ENCODE results near the gene CFAP77. TPM values are rescaled to one million over a fixed set of nuclear protein-coding genes. Genes with fewer than 3 reads are reported as not detected.
"Not testable (repeated sequence)": the region's sequence is repeated elsewhere in the genome, so short reads cannot be mapped to it uniquely, and the experiment has no call there.

CFAP77 gene
- not detected for total RNA-seq

DNA sequence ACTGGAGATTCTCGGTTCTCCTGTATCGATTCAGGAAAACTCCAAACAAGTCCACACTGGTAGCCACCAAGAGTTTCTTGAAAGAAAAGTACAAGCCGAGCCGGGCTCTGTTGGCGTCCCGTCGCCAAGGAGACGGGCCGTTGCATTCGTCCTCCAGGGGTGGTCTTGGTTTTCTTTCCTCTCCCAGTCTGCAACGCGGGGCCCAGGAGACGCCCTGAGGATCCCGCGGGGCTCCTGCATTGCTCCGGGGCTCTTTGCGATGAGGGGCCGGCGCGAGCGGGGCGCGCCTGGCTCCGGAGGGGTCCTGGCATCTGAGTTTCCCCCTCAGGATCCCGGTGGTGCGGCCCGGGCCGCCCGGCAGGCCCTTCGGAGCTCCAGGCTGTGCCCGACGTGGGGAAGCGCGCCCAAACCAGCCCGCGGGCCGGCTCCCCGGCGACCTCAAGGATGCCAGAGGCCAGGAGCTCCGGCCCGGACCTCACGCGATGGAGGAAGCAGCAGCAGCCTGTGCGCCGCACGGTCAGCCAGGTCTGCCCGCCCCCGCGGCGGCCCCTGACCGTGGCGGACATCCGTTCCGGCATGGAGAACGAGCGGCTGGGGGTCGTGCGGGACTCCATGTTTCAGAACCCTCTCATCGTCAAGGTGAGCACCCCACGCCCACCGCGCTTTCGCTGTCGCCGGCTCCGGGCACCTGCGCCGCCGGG is at the start of gene CFAP77:
TSS of gene CFAP77 (plus strand) at position 384 of the 701 bp plus-strand sequence. CDS start at position 445, 61 bp downstream.
- DNase-seq, result peak; percentile 40
- peak within 1 kb of the TSS; percentile 54 for H3K4me3 Mint-ChIP-seq
- POLR2A ChIA-PET, result no interaction called here
- H3K36me3 Mint-ChIP-seq, result no peaks in the 10 kb centered on the region
- H3K27me3 Mint-ChIP-seq, result peaks cover 39% of the 10 kb centered on the region
- peaks cover 38% of the 10 kb centered on the region for H3K4me1 Mint-ChIP-seq (ENCODE audit: low read depth)
- intact Hi-C loops (cut with micrococcal nuclease), result loop anchor here (5.0 to 10.0 kb wide), 3 partner anchors 262 to 535 kb away; partner anchors contain the start of genes GTF3C4 and TSC1
- H3K9me3 Mint-ChIP-seq, result no peaks in the 10 kb centered on the region
- H3K27ac Mint-ChIP-seq, result no peak within 1 kb of the TSS
- CTCF ChIA-PET, result no interaction called here

GRCh38 chr9:132364068-132364467 is 45.9 kb upstream of the CFAP77 start:
- Mint-ChIP-seq H3K27me3 (no peaks in the 10 kb centered on the region), H3K4me1 (ENCODE audit: low read depth) (no peaks in the 10 kb centered on the region), H3K36me3 (no peaks in the 10 kb centered on the region), H3K4me3 (no peak overlapping the region), H3K27ac (no peak overlapping the region), H3K9me3 (no peaks in the 10 kb centered on the region)
- CTCF ChIA-PET, result no interaction called here
- POLR2A ChIA-PET, result no interaction called here
- intact Hi-C loops (cut with micrococcal nuclease), result no loop called here
- no peak for DNase-seq

GRCh38 chr9:132365986-132366385 is 44.0 kb upstream of the CFAP77 start:
- Mint-ChIP-seq H3K4me3 (no peak overlapping the region), H3K4me1 (ENCODE audit: low read depth) (no peaks in the 10 kb centered on the region), H3K27me3 (no peaks in the 10 kb centered on the region), H3K27ac (no peak overlapping the region), H3K9me3 (no peaks in the 10 kb centered on the region), H3K36me3 (no peaks in the 10 kb centered on the region)
- DNase-seq, result no peak
- POLR2A ChIA-PET, result no interaction called here
- CTCF ChIA-PET, result no interaction called here
- intact Hi-C loops (cut with micrococcal nuclease), result no loop called here

GRCh38 chr9:132366481-132366880 is 43.5 kb upstream of the CFAP77 start:
- Mint-ChIP-seq H3K4me3 (no peak overlapping the region), H3K27ac (no peak overlapping the region), H3K4me1 (ENCODE audit: low read depth) (no peaks in the 10 kb centered on the region), H3K27me3 (no peaks in the 10 kb centered on the region), H3K36me3 (peaks cover 1% of the 10 kb centered on the region), H3K9me3 (no peaks in the 10 kb centered on the region)
- ChIA-PET POLR2A (no interaction called here), CTCF (no interaction called here)
- intact Hi-C loops (cut with micrococcal nuclease), result no loop called here
- DNase-seq, result no peak

DNA sequence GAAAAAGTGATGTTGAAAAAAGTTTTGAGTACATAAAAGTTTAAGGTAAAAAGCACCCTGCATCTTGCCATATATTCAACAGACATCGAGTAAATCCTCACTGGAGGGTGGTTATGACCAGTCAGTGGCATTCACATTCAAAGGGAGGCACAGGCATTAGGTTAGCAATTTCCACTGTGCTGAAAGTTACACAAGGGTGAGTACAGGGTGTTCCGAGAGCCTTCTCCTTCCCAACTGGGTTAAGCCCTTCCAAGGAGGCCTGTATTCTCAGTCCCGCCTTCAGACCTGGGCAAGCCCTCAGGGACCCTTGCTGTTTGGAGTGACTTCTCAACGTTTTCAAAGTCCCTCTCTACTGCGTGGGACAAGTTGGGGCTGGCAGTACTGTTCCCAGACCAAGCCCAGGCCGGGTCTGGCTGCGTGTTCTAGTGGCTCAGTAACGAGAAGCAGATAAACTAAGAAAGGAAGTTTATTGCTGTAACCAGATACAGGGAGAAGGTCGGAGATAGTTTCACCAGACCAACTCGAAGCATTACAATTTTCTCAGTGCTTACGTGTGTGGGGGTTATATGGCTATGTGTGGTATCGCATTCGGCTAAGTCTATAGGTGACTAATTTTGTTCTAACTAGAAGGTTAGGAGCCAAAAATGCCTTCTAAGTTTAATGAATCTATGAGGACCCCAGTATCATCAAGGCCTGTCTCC is 42.2 kb upstream of the CFAP77 start:
- peaks cover 6% of the 10 kb centered on the region for H3K4me1 Mint-ChIP-seq (ENCODE audit: low read depth)
- no peak overlapping the region for H3K27ac Mint-ChIP-seq
- no peaks in the 10 kb centered on the region for H3K9me3 Mint-ChIP-seq
- no peak overlapping the region for H3K4me3 Mint-ChIP-seq
- intact Hi-C loops (cut with micrococcal nuclease), result no loop called here
- H3K27me3 Mint-ChIP-seq, result no peaks in the 10 kb centered on the region
- H3K36me3 Mint-ChIP-seq, result peaks cover 1% of the 10 kb centered on the region
- POLR2A ChIA-PET, result no interaction called here
- CTCF ChIA-PET, result interaction anchor here (0.8 kb wide), 1 partner anchor 107 kb away, joined by 3 read pairs; no protein-coding TSS in a partner anchor
- DNase-seq, result no peak

- intact Hi-C loops (cut with micrococcal nuclease), result no loop called here
- no peak overlapping the region for H3K27ac Mint-ChIP-seq
- ChIA-PET POLR2A (interaction anchor here (0.5 kb wide), 1 partner anchor 35 kb away, joined by 3 read pairs; no protein-coding TSS in a partner anchor), CTCF (no interaction called here)
- H3K27me3 Mint-ChIP-seq, result no peaks in the 10 kb centered on the region
- no peak for DNase-seq
- no peaks in the 10 kb centered on the region for H3K9me3 Mint-ChIP-seq
- no peak overlapping the region for H3K4me3 Mint-ChIP-seq
- H3K4me1 Mint-ChIP-seq (ENCODE audit: low read depth), result peaks cover 15% of the 10 kb centered on the region
- peaks cover 2% of the 10 kb centered on the region for H3K36me3 Mint-ChIP-seq
Observed at GRCh38 chr9:132369421-132369820, 40.6 kb upstream of the CFAP77 start.

DNA sequence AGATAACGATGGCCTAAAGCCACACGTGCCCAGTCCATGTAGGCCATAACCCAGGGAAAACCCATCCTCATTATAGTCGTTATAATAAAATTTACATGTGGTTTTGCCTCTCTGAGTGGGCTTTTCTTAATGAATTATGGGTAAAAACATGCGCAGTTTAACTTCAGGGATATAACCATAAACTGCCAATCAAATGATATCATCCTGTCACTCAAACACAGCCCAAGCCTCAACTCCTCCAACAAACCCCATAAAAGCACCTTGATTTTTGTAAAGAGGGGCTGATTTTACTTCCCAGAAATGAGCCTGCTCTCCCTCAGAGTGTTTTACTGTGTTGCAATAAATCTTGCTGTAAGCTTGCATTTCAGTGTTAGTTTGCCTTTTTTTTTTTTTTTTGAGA is 39.4 kb upstream of the CFAP77 start:
- intact Hi-C loops (cut with micrococcal nuclease), result no loop called here
- Mint-ChIP-seq H3K36me3 (peaks cover 9% of the 10 kb centered on the region), H3K4me3 (no peak overlapping the region), H3K9me3 (no peaks in the 10 kb centered on the region), H3K27ac (no peak overlapping the region), H3K4me1 (ENCODE audit: low read depth) (peaks cover 15% of the 10 kb centered on the region), H3K27me3 (no peaks in the 10 kb centered on the region)
- ChIA-PET POLR2A (no interaction called here), CTCF (interaction anchor here (0.6 kb wide), 1 partner anchor 44 kb away, joined by 5 read pairs; no protein-coding TSS in a partner anchor)
- DNase-seq, result no peak

DNA sequence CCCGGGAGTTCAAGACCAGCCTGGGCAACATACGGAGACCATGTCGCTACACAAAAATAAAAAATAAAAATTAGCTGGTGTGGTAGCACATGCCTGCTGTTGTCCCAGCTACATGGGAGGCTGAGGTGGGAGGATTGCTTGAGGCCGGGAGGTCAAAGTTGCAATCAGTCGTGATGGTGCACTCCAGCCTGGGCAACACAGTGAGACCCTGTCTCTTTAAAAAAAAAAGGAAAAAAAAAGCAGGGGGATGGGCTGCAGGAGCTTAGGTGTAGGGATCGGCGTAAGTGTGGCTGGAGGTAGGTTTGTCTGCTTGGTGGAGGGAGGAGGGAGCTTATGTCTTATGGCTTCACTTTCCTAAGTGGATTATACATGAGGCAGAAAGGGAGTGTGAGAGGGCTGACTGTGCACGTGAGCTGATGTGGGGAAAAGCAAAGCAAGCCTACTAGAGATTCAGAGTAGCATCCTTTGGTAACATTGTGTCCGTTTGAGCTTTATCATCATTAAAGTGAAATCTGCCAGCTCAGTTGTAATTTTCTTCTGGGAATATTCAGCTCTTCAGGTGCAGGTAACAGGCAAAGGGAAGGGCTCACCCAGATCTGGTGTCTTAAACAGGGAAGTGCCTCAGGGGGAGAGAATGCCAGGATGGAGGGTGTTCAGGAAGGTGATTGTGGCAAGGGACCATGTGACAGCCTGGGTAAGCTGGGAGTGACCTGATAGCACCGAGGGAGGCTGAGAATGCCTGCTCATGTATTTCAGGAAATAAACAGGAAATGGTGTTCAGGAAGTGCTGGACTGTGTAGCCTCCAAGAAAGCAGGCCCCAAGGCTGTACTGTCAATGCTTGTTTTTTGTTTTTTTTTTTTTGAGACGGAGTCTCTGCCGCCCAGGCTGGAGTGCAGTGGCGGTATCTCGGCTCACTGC is 37.6 kb upstream of the CFAP77 start:
- Mint-ChIP-seq H3K36me3 (peaks cover 17% of the 10 kb centered on the region), H3K4me3 (no peak overlapping the region), H3K27me3 (no peaks in the 10 kb centered on the region), H3K27ac (peak overlapping the region; percentile 6), H3K9me3 (no peaks in the 10 kb centered on the region), H3K4me1 (ENCODE audit: low read depth) (peaks cover 15% of the 10 kb centered on the region)
- POLR2A ChIA-PET, result interaction anchor here (0.6 to 1.1 kb wide), 4 partner anchors 18 to 268 kb away, joined by 3 to 5 read pairs (median 4); partner anchors contain the start of gene SETX
- no peak for DNase-seq
- CTCF ChIA-PET, result interaction anchor here (1.1 kb wide), 1 partner anchor 113 kb away, joined by 4 read pairs; no protein-coding TSS in a partner anchor
- intact Hi-C loops (cut with micrococcal nuclease), result loop anchor here (1.0 kb wide), 1 partner anchor 22 kb away; no protein-coding TSS in a partner anchor

DNA sequence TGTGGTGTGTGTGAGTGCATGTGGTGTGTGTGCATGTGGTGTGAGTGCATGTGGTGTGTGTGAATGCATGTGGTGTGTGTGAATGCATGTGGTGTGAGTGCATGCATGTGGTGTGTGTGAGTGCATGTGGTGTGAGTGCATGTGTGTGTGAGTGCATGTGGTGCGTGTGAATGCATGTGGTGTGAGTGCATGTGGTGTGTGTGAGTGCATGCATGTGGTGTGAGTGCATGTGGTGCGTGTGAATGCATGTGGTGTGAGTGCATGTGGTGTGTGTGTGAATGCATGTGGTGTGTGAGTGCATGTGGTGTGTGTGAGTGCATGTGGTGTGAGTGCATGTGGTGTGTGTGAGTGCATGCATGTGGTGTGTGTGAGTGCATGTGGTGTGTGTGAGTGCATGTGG is 32.2 kb upstream of the CFAP77 start:
- H3K9me3 Mint-ChIP-seq; H3K27ac Mint-ChIP-seq; H3K27me3 Mint-ChIP-seq; POLR2A ChIA-PET; intact Hi-C loops (cut with micrococcal nuclease); DNase-seq; H3K4me3 Mint-ChIP-seq; CTCF ChIA-PET: not testable (repeated sequence)
- H3K4me1 Mint-ChIP-seq (ENCODE audit: low read depth), result peaks cover 19% of the 10 kb centered on the region
- H3K36me3 Mint-ChIP-seq, result peaks cover 21% of the 10 kb centered on the region

- H3K36me3 Mint-ChIP-seq, result peaks cover 25% of the 10 kb centered on the region
- CTCF ChIA-PET; H3K9me3 Mint-ChIP-seq; H3K27me3 Mint-ChIP-seq; DNase-seq; H3K27ac Mint-ChIP-seq; H3K4me3 Mint-ChIP-seq; POLR2A ChIA-PET; intact Hi-C loops (cut with micrococcal nuclease): not testable (repeated sequence)
- peaks cover 20% of the 10 kb centered on the region for H3K4me1 Mint-ChIP-seq (ENCODE audit: low read depth)
Observed at GRCh38 chr9:132378416-132378815, 31.6 kb upstream of the CFAP77 start.

DNA sequence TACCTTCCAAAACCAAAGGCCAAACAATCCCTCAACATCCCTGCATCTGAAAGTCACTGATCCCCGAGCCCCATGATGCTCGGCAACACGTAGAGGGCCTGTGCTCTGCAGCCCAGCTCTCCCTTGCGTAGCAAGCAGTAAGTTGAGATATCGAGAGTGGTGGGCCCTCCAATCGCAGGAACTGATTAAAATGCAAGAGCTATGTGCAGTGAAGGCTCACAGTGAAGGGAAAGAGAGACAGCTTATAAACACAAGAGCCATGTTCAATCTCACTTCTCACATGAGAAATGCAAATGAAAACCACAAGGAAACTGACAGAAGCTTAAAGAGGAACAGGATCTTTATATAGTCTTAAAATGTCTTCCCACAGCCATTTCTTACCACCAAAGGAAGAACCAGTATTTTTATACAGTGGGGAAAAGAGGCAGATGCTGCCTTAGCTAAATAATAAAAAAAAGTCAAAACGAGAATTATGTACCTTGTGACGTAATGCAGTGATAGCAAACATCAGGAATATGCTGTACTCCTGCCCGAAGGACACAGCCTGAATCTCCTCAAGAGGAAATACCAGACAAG is 28.0 kb upstream of the CFAP77 start:
- H3K36me3 Mint-ChIP-seq, result peaks cover 28% of the 10 kb centered on the region
- peaks cover 23% of the 10 kb centered on the region for H3K4me1 Mint-ChIP-seq (ENCODE audit: low read depth)
- DNase-seq, result no peak
- CTCF ChIA-PET, result no interaction called here
- intact Hi-C loops (cut with micrococcal nuclease), result no loop called here
- no peaks in the 10 kb centered on the region for H3K9me3 Mint-ChIP-seq
- H3K4me3 Mint-ChIP-seq, result no peak overlapping the region
- POLR2A ChIA-PET, result no interaction called here
- peak overlapping the region; percentile 21 for H3K27ac Mint-ChIP-seq
- H3K27me3 Mint-ChIP-seq, result no peaks in the 10 kb centered on the region

- Mint-ChIP-seq H3K4me3 (no peak overlapping the region), H3K36me3 (peaks cover 37% of the 10 kb centered on the region), H3K4me1 (ENCODE audit: low read depth) (peaks cover 23% of the 10 kb centered on the region), H3K9me3 (no peaks in the 10 kb centered on the region), H3K27me3 (no peaks in the 10 kb centered on the region), H3K27ac (peak overlapping the region; percentile 38)
- ChIA-PET POLR2A (no interaction called here), CTCF (no interaction called here)
- intact Hi-C loops (cut with micrococcal nuclease), result no loop called here
- DNase-seq, result no peak
Observed at GRCh38 chr9:132383462-132383883, 26.5 kb upstream of the CFAP77 start.

All from activated CD4-positive, alpha-beta memory T cell treated with anti-CD3 and anti-CD28 coated beads for 36 hours (primary cell).